ENCODE results near the gene RAPGEF3. TPM values are rescaled to one million over a fixed set of nuclear protein-coding genes. Genes with fewer than 3 reads are reported as not detected.

Gene RAPGEF3
- polyA plus RNA-seq, 1 experiment = 2.4 TPM

DNA sequence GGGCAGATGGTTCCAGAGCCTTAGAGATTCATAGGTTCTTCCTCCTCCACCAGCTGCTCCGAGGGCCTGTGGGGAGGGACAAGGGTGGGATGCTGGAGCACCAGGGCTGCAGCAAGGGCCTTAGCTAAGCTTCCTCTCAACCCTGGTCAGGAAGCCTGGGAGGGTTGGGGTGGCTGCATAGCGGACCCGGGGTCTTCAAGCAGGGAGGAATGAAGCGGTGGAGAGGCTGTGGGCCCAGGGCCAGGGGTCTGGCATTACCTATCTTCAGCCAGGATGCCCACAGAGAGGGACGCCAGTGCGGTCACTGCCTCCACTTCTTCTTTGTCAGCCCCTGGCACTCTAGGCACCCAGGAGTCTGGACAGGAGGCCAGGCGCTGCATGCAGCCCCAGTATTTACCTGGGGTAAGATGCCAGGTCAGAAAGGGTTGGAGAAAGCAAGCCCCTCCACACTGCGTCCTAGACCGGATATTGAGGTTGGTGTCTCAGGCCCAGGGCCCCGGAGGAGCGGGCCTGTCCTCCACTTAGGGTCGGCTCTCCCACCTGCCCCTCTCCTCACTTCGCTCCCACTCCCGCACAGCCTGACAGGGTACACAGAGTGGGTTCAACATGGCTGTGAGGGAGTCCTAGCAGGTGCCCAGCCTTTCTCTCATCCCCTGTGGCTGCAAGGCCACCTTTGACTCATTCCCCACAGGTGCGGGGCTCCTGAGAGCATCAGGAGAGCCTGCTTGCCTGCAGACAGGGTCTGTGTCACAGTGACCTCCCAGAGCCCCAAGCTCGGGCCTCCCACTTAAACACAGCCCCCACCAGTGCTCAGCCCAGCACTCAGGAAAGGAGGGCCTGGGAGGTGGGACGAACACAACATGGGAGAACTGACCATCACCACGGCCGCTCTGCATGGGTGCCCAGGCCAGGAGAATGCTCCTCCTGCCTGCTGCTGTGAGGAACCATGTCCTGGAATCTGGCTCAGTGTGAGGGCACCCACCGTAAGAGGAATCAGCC, 25.4 kb upstream of the RAPGEF3 start:
- POLR2A ChIA-PET = no interaction called here
- TF ChIP-seq, protein P1, sequence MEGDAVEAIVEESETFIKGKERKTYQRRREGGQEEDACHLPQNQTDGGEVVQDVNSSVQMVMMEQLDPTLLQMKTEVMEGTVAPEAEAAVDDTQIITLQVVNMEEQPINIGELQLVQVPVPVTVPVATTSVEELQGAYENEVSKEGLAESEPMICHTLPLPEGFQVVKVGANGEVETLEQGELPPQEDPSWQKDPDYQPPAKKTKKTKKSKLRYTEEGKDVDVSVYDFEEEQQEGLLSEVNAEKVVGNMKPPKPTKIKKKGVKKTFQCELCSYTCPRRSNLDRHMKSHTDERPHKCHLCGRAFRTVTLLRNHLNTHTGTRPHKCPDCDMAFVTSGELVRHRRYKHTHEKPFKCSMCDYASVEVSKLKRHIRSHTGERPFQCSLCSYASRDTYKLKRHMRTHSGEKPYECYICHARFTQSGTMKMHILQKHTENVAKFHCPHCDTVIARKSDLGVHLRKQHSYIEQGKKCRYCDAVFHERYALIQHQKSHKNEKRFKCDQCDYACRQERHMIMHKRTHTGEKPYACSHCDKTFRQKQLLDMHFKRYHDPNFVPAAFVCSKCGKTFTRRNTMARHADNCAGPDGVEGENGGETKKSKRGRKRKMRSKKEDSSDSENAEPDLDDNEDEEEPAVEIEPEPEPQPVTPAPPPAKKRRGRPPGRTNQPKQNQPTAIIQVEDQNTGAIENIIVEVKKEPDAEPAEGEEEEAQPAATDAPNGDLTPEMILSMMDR (IDR thresholded peaks at IDR 0.05; ENCODE audit: insufficient read depth, low read depth, low read length) = no peak
- DNase-seq (ENCODE audit: low read depth) = no peak
- no peaks in the 10 kb centered on the region for H3K27me3 ChIP-seq (ENCODE audit: control insufficient read depth, insufficient read depth, low read length)
- no peak overlapping the region for H3K4me3 ChIP-seq (ENCODE audit: low read depth, low read length)
- CTCF ChIA-PET = interaction anchor here (0.9 to 7.4 kb wide), 4 partner anchors 12 to 54 kb away, joined by 3 to 59 read pairs (median 12); no protein-coding TSS in a partner anchor
- H3K36me3 ChIP-seq (ENCODE audit: control insufficient read depth, insufficient read depth, low read length) = peaks cover 64% of the 10 kb centered on the region

- CTCF ChIA-PET = interaction anchor here (0.8 to 19.2 kb wide), 5 partner anchors 14 to 61 kb away, joined by 3 to 454 read pairs (median 163); partner anchors contain the start of gene ENDOU
- TF ChIP-seq, protein P1 (IDR thresholded peaks at IDR 0.05; ENCODE audit: insufficient read depth, low read depth, low read length) = no peak
- POLR2A ChIA-PET = interaction anchor here (0.6 kb wide), 1 partner anchor 122 kb away, joined by 4 read pairs; the partner anchor contains the start of gene VDR
- DNase-seq (ENCODE audit: low read depth) = no peak
- no peaks in the 10 kb centered on the region for H3K27me3 ChIP-seq (ENCODE audit: control insufficient read depth, insufficient read depth, low read length)
- H3K36me3 ChIP-seq (ENCODE audit: control insufficient read depth, insufficient read depth, low read length) = peaks cover 57% of the 10 kb centered on the region
- H3K4me3 ChIP-seq (ENCODE audit: low read depth, low read length) = no peak overlapping the region
These were observed 24.5 kb upstream of the RAPGEF3 start for GRCh38 chr12:47783024-47783755.

DNA sequence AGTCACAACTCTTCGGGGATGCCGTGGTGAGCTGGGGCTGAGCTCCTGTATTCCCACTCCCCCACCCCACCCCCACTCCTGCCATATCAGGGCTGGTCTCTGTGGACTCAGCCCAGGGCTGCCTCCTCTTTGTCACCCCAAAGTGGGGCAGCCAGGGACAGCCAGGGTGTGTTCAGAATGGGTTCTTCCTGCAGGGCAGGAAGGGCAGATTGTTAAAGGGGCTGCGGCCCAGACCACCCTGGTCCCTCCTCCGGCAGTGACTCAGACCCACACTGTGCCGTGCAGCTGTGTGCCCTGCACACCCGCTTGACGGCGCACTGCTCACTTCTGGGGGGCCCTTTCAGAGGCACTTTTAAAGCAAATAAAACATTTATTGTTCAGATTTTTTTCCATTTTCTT, 23.7 kb upstream of the RAPGEF3 start:
- TF ChIP-seq, protein P1 (IDR thresholded peaks at IDR 0.05; ENCODE audit: insufficient read depth, low read depth, low read length) = no peak
- no peak for DNase-seq (ENCODE audit: low read depth)
- no peak overlapping the region for H3K4me3 ChIP-seq (ENCODE audit: low read depth, low read length)
- H3K27me3 ChIP-seq (ENCODE audit: control insufficient read depth, insufficient read depth, low read length) = no peaks in the 10 kb centered on the region
- POLR2A ChIA-PET = interaction anchor here (0.6 kb wide), 1 partner anchor 123 kb away, joined by 4 read pairs; the partner anchor contains the start of gene VDR
- CTCF ChIA-PET = interaction anchor here (0.8 to 19.2 kb wide), 9 partner anchors 9 to 61 kb away, joined by 3 to 454 read pairs (median 5); partner anchors contain the start of genes ENDOU and HDAC7
- H3K36me3 ChIP-seq (ENCODE audit: control insufficient read depth, insufficient read depth, low read length) = peaks cover 49% of the 10 kb centered on the region

- TF ChIP-seq, protein P1 (IDR thresholded peaks at IDR 0.05; ENCODE audit: insufficient read depth, low read depth, low read length) = no peak
- Histone ChIP-seq H3K4me3 (ENCODE audit: low read depth, low read length) (no peak overlapping the region), H3K36me3 (ENCODE audit: control insufficient read depth, insufficient read depth, low read length) (peaks cover 42% of the 10 kb centered on the region), H3K27me3 (ENCODE audit: control insufficient read depth, insufficient read depth, low read length) (no peaks in the 10 kb centered on the region)
- DNase-seq (ENCODE audit: low read depth) = no peak
- POLR2A ChIA-PET = no interaction called here
- CTCF ChIA-PET = interaction anchor here (0.8 to 19.2 kb wide), 10 partner anchors 10 to 60 kb away, joined by 3 to 454 read pairs (median 27); partner anchors contain the start of genes ENDOU, HDAC7 and RAPGEF3
These were observed 23.0 kb upstream of the RAPGEF3 start for GRCh38 chr12:47781479-47782371.
